Left ventricle myocardium inferior (tissue), 1 donor: ENCODE data around the gene SIAE. TPM values are rescaled to one million over a fixed set of nuclear protein-coding genes. Genes with fewer than 3 reads are reported as not detected.

Experiments
- DNase-seq: peaks from one replicate; pipeline ENCODE4 v3.0.0-alpha.2; 2020
- H3K27ac ChIP-seq: fragments of 200-600 bp; replicated peaks from 2 replicates; pipeline ENCODE4 v1.8.0; 2021
- H3K27me3 ChIP-seq: fragments of 200-600 bp; 2 replicates; pipeline ENCODE4 v1.8.0; 2021; ENCODE audit warnings: low read depth
- H3K36me3 ChIP-seq: fragments of 200-600 bp; 2 replicates; pipeline ENCODE4 v1.8.0; 2021
- H3K4me1 ChIP-seq: fragments of 200-600 bp; 2 replicates; pipeline ENCODE4 v1.8.0; 2021
- H3K4me3 ChIP-seq: fragments of 200-600 bp; 2 replicates; pipeline ENCODE4 v1.8.0; 2021; ENCODE audit warnings: mild to moderate bottlenecking, moderate library complexity
- H3K9me3 ChIP-seq: fragments of 200-600 bp; replicated peaks from 2 replicates; pipeline ENCODE4 v1.8.0; 2021
- CTCF ChIP-seq: fragments of 200-600 bp; IDR thresholded peaks from 2 replicates; pipeline ENCODE4 v1.8.0; 2021; ENCODE audit warnings: antibody characterized with exemption, mild to moderate bottlenecking, borderline replicate concordance
- intact Hi-C: fragments of 100-400 bp; cut with micrococcal nuclease; formaldehyde crosslinking; loops from one replicate; pipeline ENCODE4 v1.11.0; 2022
- total RNA-seq: library from RNA; stranded (reverse); fragmentation: NEBNext Ultra II Directional; extraction: Animal tissue kit (Norgen Biotek cat#: 25700); gene quantifications from one replicate; pipeline ENCODE4 v1.2.1, GENCODE V29; 2021
- donor health status: DM: no; HTN: yes; CAD: no; lungs with severe emphysema.

Gene SIAE
- total RNA-seq, 1 donor from 2014 or later, result 68.8 TPM

DNA sequence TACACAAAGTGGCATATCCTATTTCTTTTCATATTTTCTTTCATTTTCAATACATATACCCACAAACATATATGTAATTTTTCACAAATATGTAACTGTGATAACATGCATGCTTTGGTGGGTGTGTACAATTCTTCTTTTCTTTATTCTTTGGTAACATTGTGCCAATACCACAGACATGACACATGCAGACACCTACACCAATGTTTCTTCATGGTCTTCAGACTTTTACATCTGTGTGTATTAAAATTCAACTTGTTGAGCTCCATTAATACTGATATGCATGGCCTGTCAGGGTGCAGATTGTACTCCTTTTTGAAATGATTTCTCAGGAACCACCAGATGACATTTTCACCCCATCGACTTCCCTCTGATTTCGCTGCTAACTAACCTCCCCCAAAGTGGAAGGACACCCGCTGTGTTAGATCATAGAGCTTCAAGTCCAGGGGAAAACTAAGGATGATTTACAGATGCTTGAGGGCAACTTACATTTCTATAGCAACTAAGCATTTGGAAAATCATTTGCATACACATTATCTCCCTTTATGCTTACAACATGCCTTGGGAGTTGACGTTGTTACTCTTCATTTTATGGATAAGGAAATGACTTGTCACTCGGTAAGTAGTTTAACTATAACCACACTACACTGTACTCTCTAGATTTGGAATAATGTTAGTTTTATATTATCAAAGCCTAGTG, 72.8 kb downstream of the SIAE start:
- DNase-seq, result no peak
- no peaks in the 10 kb centered on the region for H3K4me1 ChIP-seq
- H3K4me3 ChIP-seq, result no peak overlapping the region
- H3K36me3 ChIP-seq, result no peaks in the 10 kb centered on the region
- no peak for TF ChIP-seq CTCF
- intact Hi-C loops, result no loop called here
- H3K27ac ChIP-seq, result no peak overlapping the region
- no peaks in the 10 kb centered on the region for H3K9me3 ChIP-seq
- H3K27me3 ChIP-seq, result peaks cover 39% of the 10 kb centered on the region

GRCh38 chr11:124597626-124598025, 75.9 kb downstream of the SIAE start:
- TF ChIP-seq CTCF, result no peak
- Histone ChIP-seq H3K4me1 (no peaks in the 10 kb centered on the region), H3K27me3 (peaks cover 65% of the 10 kb centered on the region), H3K36me3 (no peaks in the 10 kb centered on the region), H3K27ac (no peak overlapping the region), H3K4me3 (no peak overlapping the region), H3K9me3 (no peaks in the 10 kb centered on the region)
- intact Hi-C loops, result no loop called here
- DNase-seq, result no peak

DNA sequence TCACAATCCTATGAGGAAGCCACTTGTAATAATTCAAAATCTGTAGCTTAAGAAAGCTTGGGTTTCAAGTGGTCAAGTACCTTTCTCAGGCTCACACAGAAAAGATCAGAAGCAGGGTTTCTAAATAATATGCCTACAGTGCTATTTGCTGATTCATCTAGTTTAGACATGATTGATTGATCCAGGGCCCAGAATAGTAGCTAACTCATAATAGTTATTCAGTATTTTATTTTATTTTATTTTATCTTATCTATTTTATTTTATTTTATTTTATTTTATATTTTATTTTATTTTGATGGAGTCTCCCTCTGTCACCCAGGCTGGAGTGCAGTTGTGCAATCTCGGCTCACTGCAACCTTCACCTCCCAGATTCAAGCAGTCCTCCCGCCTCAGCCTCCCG, 78.2 kb downstream of the SIAE start:
- no peak for TF ChIP-seq CTCF
- H3K4me1 ChIP-seq, result no peaks in the 10 kb centered on the region
- H3K27me3 ChIP-seq, result peaks cover 62% of the 10 kb centered on the region
- no peaks in the 10 kb centered on the region for H3K9me3 ChIP-seq
- intact Hi-C loops, result no loop called here
- DNase-seq, result no peak
- H3K27ac ChIP-seq, result no peak overlapping the region
- H3K36me3 ChIP-seq, result no peaks in the 10 kb centered on the region
- no peak overlapping the region for H3K4me3 ChIP-seq

DNA sequence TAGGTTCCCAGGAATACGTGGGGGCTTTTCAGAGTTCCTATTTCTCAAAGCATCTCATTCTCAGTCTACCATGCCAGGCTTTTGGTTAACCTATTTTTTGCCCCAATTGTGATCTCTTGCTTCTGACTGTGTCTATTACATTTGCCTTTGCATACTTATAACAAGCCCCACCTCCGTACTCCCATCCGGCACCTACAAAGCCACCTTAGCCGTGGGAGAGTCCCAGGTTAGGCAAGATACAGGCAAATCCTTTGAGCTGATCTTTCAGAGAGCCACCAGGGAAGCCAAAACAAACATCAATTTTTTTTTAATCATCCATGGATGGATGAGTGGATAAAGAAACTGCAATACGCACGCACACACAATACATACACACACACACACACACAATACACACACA, 80.9 kb downstream of the SIAE start:
- H3K27ac ChIP-seq, result no peak overlapping the region
- no peaks in the 10 kb centered on the region for H3K4me1 ChIP-seq
- no peaks in the 10 kb centered on the region for H3K36me3 ChIP-seq
- no peak for DNase-seq
- no peaks in the 10 kb centered on the region for H3K9me3 ChIP-seq
- peaks cover 58% of the 10 kb centered on the region for H3K27me3 ChIP-seq
- TF ChIP-seq CTCF, result no peak
- intact Hi-C loops, result no loop called here
- no peak overlapping the region for H3K4me3 ChIP-seq

DNA sequence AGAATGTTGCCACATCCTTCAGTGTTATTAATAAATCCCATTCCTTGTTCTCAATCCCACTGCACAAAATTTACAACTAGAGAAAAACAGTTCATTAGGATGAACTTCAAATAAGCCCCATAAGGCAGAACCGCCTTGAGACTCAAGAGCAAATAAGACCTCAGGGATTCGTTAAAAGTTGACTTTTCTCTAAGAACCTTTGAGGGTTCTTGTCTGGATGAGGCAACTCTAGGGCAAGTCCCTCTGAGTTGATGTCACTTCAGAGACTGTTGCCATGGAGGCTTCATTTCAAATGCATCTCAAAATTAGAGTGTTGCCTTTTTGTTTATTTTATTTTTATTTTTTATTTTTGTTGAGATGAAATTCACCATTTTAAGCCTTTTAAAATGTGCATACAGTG, 82.1 kb downstream of the SIAE start:
- Histone ChIP-seq H3K4me3 (no peak overlapping the region), H3K36me3 (no peaks in the 10 kb centered on the region), H3K27ac (no peak overlapping the region), H3K9me3 (no peaks in the 10 kb centered on the region), H3K4me1 (no peaks in the 10 kb centered on the region), H3K27me3 (peaks cover 58% of the 10 kb centered on the region)
- DNase-seq, result no peak
- no peak for TF ChIP-seq CTCF
- intact Hi-C loops, result no loop called here
